Stimulated activated CD4-positive, alpha-beta T cell treated with anti-CD3 and anti-CD28 coated beads, Interleukin-1b, Interleukin-23, amount 100 ng/mL, for 24 hours (primary cell): ENCODE measurements around the gene PRKAG1.
"Not testable (repeated sequence)": the region's sequence is repeated elsewhere in the genome, so short reads cannot be mapped to it uniquely, and the experiment has no call there.

Experiments
- DNase-seq, 4 experiments: peaks; one replicate each; pipeline ENCODE4 v3.0.0-alpha.2; 2020; ENCODE audit warnings: low read depth in 4 of 4, low spot score in 1 of 4

Gene PRKAG1

GRCh38 chr12:49018261-49019119, at the start of gene PRKAG1:
PRKAG1 (minus strand) TSS chr12:49018776; CDS start chr12:49018740, 36 bp downstream.
- DNase-seq, result peak; percentile 75 to 95 (median 88)

GRCh38 chr12:49066120-49066519, 47.5 kb upstream of the PRKAG1 start:
- DNase-seq, result no peak

GRCh38 chr12:49064767-49065152, 46.2 kb upstream of the PRKAG1 start:
- no peak for DNase-seq

- not testable (repeated sequence) for DNase-seq
These were observed 43.3 kb upstream of the PRKAG1 start for GRCh38 chr12:49061916-49062315.

GRCh38 chr12:49061157-49061650, 42.6 kb upstream of the PRKAG1 start:
- DNase-seq, result no peak

- DNase-seq, result peak; percentile 65 to 89 (median 78)
These were observed 41.9 kb upstream of the PRKAG1 start, which contains the start of gene KMT2D for GRCh38 chr12:49060237-49061156. KMT2D (minus strand) TSS chr12:49060794; CDS start chr12:49055324, 5,470 bp downstream.

- no peak for DNase-seq
These were observed 41.0 kb upstream of the PRKAG1 start for GRCh38 chr12:49059299-49060171.

- no peak for DNase-seq
These were observed 40.4 kb upstream of the PRKAG1 start for GRCh38 chr12:49059045-49059298.

GRCh38 chr12:49058366-49059044, 39.9 kb upstream of the PRKAG1 start:
- no peak for DNase-seq

GRCh38 chr12:49057888-49058287, 39.3 kb upstream of the PRKAG1 start:
- DNase-seq, result no peak

- peak in 2 of 4 experiments; percentile 20 to 22 for DNase-seq
These were observed 37.6 kb upstream of the PRKAG1 start for GRCh38 chr12:49055978-49056754.

GRCh38 chr12:49055092-49055491, 36.5 kb upstream of the PRKAG1 start:
- DNase-seq, result no peak

- no peak for DNase-seq
These were observed 35.9 kb upstream of the PRKAG1 start for GRCh38 chr12:49054524-49054923.

GRCh38 chr12:49054096-49054495, 35.5 kb upstream of the PRKAG1 start:
- DNase-seq, result no peak

- no peak for DNase-seq
These were observed 34.1 kb upstream of the PRKAG1 start for GRCh38 chr12:49052451-49053208.

GRCh38 chr12:49051777-49052438, 33.3 kb upstream of the PRKAG1 start:
- DNase-seq, result no peak

- DNase-seq, result no peak
These were observed 32.8 kb upstream of the PRKAG1 start for GRCh38 chr12:49051373-49051764.
